H4 (cell line): ENCODE measurements around the gene FRK. TPM values are rescaled to one million over a fixed set of nuclear protein-coding genes. Genes with fewer than 3 reads are reported as not detected.
"Not testable (repeated sequence)": the region's sequence is repeated elsewhere in the genome, so short reads cannot be mapped to it uniquely, and the experiment has no call there.

Experiments used
- DNase-seq: peaks from one replicate; pipeline ENCODE4 v3.0.0-alpha.2; 2015; ENCODE audit warnings: low spot score
- total RNA-seq: library from RNA; depleted of rRNA; stranded (reverse); fragments of >200 nt; shearing (Covaris generic); gene quantifications from 2 replicates; pipeline ENCODE4 v1.2.3, GENCODE V29; 2014

The FRK gene
- total RNA-seq, 1 experiment from 2014 or later = 0.39 TPM

- peak; percentile 31 for DNase-seq
These were observed 52.0 kb downstream of the FRK start for GRCh38 chr6:116008470-116009243.

GRCh38 chr6:116004841-116005815 is 55.6 kb downstream of the FRK start:
- DNase-seq = no peak

- DNase-seq = no peak
These were observed 57.0 kb downstream of the FRK start for GRCh38 chr6:116003668-116004067.

GRCh38 chr6:116002756-116003155 is 57.9 kb downstream of the FRK start:
- DNase-seq = no peak

- no peak for DNase-seq
These were observed 61.5 kb downstream of the FRK start for GRCh38 chr6:115999235-115999634.

GRCh38 chr6:115997990-115998585 is 62.6 kb downstream of the FRK start:
- DNase-seq = no peak

GRCh38 chr6:115986026-115986425 is 74.7 kb downstream of the FRK start:
- no peak for DNase-seq

- DNase-seq = no peak
These were observed 75.9 kb downstream of the FRK start for GRCh38 chr6:115984809-115985208.

- no peak for DNase-seq
These were observed 76.7 kb downstream of the FRK start for GRCh38 chr6:115983998-115984397.

GRCh38 chr6:115982453-115982852 is 78.2 kb downstream of the FRK start:
- DNase-seq = no peak

GRCh38 chr6:115977220-115977619 is 83.5 kb downstream of the FRK start:
- no peak for DNase-seq

GRCh38 chr6:115976321-115976870 is 84.3 kb downstream of the FRK start:
- DNase-seq = no peak

GRCh38 chr6:115972679-115973078 is 88.0 kb downstream of the FRK start:
- DNase-seq = no peak

GRCh38 chr6:115971785-115972184 is 88.9 kb downstream of the FRK start:
- DNase-seq = no peak

GRCh38 chr6:115969930-115970273 is 90.8 kb downstream of the FRK start:
- no peak for DNase-seq

GRCh38 chr6:115969207-115969929 is 91.3 kb downstream of the FRK start:
- DNase-seq = no peak

GRCh38 chr6:115960286-115960685 is 100.4 kb downstream of the FRK start:
- DNase-seq = not testable (repeated sequence)

GRCh38 chr6:115958958-115959357 is 101.7 kb downstream of the FRK start:
- no peak for DNase-seq

GRCh38 chr6:115954740-115955139 is 106.0 kb downstream of the FRK start:
- DNase-seq = no peak

GRCh38 chr6:115948751-115949150 is 111.9 kb downstream of the FRK start:
- DNase-seq = no peak

GRCh38 chr6:115947966-115948541 is 112.6 kb downstream of the FRK start:
- DNase-seq = no peak
